ENCODE results near the gene JKAMP. TPM values are rescaled to one million over a fixed set of nuclear protein-coding genes. Genes with fewer than 3 reads are reported as not detected.

Gene JKAMP
- total and polyA plus RNA-seq, 4 donors, result 66.1 to 121 (median 80.7) TPM

Other genes with a start within 250 kb of the JKAMP start
- 1 to 10 TPM; 5.7 to 6.0 TPM for gene GPR135, start 19.1 kb upstream of the JKAMP start, total RNA-seq
- 1 to 10 TPM; 6.6 to 8.4 TPM for gene GPR135, start 19.1 kb upstream of the JKAMP start, polyA plus RNA-seq (ENCODE audit: insufficient read length in 2 of 2)
- 10 to 100 TPM; 25.5 to 37.3 TPM for gene L3HYPDH, start 109 bp upstream of the JKAMP start, total RNA-seq
- gene L3HYPDH, start 109 bp upstream of the JKAMP start, polyA plus RNA-seq (ENCODE audit: insufficient read length in 2 of 2), result 10 to 100 TPM; 24.6 to 27.8 TPM
- 1 to 10 TPM; 1.1 to 1.5 TPM for gene CCDC175, start 92.3 kb downstream of the JKAMP start, total RNA-seq
- under 1 TPM; 0.56 to 0.68 TPM for gene CCDC175, start 92.3 kb downstream of the JKAMP start, polyA plus RNA-seq (ENCODE audit: insufficient read length in 2 of 2)